ENCODE measurements around the gene SNX14.

The SNX14 gene

GRCh38 chr6:85496009-85496579 lies 97.6 kb downstream of the SNX14 start:
- no peak for DNase-seq

- no peak for DNase-seq
Observed at GRCh38 chr6:85494547-85495536, 98.8 kb downstream of the SNX14 start.

DNA sequence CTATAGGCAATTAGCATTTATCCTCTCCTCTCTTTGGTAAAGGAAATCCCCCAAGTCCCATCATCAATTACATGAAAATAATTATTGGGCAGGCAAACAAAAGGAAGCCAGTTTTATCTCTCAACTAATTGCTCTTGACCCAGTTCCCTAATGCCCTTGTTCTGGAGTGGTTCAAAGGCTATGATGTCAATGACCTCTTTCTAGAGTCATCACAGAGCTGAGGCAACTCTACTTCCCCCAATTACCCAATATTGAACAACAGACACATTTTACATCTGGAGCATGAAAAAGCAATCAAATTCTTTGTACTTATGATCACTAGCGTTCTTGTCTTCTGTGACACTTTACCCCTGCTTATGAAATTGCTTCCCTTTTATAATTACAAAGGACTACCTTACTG lies 100.3 kb downstream of the SNX14 start:
- DNase-seq, result no peak

DNA sequence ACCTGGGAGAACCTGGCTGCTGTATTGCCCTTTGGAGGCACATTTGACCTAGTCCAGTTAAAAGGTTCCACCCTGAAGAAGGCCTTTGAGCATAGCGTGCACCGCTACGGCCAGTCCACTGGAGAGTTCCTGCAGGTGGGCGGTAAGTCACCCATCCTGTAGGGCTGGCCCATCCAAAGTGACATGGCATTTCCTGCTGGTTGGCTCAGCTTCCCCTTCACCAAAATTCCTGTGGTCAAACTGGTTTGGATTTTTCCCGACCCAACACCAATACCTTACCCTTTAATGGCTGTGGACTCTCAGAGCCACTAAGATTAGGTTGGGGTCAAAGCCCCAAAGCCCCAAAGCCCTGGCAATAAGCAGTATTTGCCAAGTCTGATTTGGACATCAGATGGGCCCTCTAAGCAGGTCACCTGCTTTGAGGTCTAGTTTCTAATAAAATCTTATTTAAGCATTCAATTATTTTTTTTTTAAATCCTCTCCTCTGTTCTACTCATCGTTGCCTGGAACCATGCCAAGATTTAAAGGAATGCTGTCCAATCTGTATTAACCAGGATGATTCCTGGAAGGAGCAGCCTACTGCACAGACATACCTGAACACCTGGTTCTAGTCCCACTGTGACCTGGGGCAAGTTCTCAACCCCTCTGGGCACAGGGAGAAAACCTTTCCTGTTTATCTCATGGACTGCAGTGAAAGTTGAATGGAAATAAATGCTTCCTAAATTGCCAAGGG lies 103.0 kb downstream of the SNX14 start:
- DNase-seq, result no peak

- peak; percentile 36 for DNase-seq
Observed at GRCh38 chr6:85484948-85485347, 108.7 kb downstream of the SNX14 start.

GRCh38 chr6:85483846-85484245 lies 109.8 kb downstream of the SNX14 start:
- DNase-seq, result no peak

DNA sequence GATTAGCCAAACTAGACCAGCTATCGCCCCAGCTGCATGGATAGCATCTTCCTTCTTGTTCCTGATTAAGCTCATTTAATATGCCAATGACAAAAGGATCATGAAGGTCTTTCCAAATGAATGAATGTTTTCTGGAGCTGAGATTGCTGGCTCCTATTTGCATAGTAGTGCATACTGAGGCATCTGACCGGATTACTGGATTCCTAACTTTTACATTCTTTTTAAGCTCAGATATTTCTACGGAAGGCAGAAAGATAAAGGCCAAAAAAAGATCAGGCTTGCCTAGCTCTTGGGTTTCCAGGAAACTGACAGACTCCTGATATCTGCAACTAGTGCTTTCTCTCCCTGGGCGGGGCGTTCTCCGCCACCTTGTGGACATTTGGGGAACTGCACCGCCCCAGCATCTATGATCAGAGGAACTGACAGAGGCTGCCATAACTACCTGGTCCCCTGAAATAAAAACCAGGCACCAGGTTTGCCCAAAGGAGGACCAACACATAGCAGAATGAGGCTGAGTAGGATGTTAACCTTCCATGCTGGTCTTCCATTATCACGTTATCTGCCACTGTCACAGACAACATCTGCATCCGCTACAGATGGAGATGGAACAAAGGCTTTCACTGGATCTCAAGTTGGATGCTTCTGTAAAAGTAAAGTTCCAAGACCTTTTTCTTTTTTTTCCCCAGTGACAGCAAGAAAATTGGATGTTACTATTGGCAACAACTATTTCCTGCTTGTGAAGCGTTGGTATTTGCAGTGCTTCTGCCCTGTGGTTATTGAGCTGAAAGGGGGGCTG lies 110.6 kb downstream of the SNX14 start:
- DNase-seq, result peak; percentile 84

DNA sequence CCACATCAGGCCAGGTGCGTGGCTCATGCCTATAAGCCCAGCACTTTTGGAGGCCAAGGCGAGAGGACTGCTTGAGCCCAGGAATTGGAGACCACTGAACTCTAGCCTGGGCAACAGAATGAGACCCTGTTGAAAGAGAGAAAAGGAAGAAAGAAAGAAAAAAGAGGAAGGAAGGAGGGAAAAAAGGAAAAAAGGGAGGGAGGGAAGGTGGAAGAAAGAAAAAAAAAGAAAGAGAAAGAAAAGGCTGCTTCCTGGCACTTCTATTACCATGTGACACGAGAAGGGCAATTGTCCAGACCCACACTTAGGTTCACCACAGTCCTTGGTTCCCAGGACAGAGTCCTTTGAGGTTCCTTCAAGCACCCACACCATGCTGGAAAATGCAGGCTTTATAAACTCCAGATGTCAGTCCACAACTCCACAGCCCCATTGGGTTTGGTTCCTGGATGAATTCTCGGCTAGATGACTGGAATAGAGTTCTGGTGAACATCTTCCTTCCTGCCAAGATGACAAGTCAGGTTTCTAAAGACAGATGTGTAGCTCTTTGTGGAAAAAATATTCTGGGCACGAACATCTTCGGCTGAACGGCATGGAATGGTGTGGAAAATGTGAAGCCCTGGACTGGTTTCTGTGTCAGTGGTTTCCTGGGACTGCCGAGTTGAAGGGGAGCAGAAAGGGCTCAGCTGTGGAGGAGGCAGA lies 111.3 kb downstream of the SNX14 start:
- peak; percentile 55 for DNase-seq

GRCh38 chr6:85479208-85479607 lies 114.5 kb downstream of the SNX14 start:
- no peak for DNase-seq

DNA sequence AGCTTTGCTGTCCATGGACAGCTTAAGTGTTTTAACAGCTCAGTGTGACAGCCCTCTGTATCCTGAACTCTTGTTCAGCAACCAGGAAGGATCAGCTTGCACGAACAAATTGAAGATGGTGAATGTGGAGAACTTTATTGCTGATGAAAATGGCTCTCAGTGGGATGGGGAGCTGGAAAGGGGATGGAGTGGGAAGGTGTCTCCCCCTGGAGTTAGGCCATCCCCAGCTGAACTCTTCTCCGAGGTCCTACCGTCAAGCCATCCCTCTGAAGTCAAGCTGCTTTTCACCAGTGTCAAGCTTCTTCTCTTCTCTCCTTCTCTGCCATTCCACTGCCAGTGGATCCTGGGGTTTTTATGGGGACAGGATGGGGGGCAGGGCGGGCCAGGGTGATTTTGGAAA lies 117.1 kb downstream of the SNX14 start:
- no peak for DNase-seq

DNA sequence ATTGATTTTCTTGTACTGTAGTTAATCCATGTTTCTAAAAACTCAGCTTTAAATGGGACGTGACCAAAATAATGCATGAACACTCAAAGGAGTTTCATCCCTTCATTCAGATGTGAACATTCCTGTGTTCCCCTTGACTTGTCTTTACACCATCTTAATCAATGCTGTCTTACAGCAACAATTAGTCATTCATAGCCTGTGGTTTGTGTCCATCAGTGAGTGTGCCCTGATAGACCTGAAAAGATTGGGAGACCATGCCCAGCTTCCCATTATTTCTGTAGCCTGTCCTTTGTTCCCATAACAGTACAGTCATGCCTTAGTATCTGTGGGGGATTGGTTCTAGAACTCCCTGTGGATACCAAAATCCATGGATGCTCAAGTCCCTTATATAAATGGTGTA lies 119.9 kb downstream of the SNX14 start:
- no peak for DNase-seq

GRCh38 chr6:85472744-85473143 lies 120.9 kb downstream of the SNX14 start:
- no peak for DNase-seq

GRCh38 chr6:85470023-85470410 lies 123.6 kb downstream of the SNX14 start:
- no peak for DNase-seq

DNA sequence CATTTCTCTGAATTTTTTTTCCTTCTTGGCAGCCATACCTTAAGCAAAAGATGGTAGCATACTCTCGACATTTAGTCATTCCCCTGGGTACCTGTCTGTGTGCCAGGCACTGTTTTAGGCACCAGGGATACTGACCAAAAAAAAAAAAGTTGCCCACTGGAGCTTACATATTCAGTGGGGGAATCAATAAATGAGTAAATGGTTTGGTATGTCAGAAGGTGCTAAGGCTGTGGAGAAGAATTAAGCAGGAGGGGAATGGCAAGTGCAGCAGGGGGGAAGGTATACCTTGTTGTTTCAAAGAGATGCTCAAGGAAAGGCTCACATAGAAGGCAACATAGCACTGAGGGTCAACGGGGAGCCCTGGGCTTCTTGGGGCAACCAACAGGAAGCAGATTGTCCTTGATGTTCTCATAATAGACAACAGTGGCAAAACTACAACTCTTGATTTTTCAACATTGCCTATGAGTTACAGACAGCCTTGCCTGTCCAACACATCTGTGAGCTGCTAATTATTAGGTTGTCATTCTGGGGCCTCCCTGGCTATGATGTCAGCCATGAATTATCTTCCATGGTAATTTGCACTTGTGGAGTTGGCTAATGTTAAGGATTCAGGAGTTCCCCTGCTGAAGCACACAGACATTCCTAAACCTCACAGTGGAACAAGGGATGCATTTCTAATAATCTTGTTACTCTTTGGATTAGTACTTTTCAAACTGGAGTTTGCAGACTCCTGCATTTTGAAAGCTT lies 124.2 kb downstream of the SNX14 start:
- DNase-seq, result no peak

GRCh38 chr6:85468326-85468725 lies 125.3 kb downstream of the SNX14 start:
- DNase-seq, result no peak

DNA sequence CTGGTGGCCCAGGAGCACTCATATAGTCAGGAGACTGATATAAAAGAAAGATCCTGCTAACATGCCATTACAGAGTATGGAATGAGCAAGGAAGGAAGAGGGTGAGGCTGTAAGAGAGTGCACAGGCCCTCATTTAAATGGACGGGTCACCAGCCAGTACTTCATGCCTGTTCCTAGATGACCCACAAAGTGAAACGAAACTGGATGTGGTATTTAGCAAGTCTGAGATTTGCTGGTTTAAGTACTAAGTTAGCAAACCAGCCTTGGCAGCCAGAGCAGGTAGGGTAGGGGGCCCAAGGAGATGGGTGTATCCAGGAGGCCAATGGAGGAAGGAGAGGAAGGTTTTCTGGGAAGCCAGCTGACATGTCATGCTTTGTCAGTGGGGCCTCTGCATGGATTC lies 127.9 kb downstream of the SNX14 start:
- DNase-seq, result no peak

DNA sequence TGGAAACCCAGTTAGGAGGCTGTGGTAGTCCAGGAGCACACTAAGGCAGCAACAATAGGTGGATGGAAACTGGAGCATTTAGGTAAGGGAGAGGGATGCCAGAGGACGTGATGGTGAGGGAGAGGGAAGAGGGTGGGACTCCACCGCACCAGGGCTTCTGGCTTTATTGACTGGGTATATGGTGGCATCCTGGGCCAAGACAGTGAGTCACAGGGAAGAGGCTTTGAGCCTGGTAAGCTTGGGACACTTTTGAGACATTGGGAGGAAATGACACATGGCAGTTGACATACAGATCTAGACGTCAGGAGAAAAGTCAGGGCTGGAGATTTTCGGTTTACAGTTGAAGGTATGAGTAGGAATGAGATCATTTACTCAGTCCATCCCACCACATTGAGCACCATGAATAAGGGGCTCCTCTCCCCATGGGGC lies 128.9 kb downstream of the SNX14 start:
- DNase-seq, result no peak

GRCh38 chr6:85464260-85464644 lies 129.4 kb downstream of the SNX14 start:
- peak; percentile 67 for DNase-seq

DNA sequence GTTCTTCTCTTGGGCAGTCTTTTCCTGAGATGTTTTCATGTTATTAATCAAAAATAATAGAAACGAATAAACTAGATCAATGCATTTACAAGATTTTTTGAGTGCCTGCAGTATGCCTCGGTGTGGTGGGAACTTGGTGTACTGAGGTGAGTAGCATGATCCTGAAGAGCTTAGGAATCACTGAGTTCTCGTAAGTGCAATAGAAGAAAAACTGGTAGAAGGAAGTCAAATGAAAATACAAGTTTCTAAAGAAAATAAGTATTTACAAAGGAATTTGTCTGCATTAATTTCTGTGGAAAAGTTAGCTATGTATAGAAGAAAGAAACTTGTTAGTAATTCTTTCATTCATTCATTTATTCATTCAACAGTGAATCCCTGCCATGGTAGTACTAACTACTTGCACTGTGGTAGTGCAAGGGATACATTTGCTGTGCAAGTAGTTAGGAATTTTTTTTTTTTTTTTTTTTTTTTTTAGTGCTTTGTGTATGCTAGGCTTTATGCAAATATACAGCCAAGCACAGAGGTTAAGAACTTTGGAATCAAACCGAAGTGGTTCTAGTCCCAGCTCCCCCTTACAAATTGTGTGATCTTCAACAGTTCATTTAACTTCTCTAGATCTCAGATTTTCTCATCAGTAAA lies 129.9 kb downstream of the SNX14 start:
- DNase-seq, result no peak

GRCh38 chr6:85462673-85463072 lies 131.0 kb downstream of the SNX14 start:
- no peak for DNase-seq

DNA sequence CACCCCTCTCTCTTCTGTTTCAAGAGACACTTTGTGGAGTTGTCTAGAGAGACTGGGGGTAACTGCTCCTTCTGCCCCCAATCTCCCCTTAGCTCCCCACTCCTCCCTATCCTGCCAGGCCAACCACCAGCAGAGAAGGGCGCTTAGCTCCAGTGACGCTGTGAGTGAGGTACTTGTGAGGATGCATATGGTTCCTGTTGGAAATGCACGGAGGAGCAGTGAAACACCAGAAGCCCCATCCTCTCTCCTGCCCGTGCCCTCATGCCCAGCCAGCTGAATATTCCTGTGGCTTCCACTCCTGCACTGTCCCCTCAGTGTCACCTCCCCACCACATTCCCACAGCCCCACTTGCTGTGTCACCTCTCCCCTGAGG lies 131.9 kb downstream of the SNX14 start:
- DNase-seq, result no peak
